Activated naive CD8-positive, alpha-beta T cell treated with anti-CD3 and anti-CD28 coated beads, Interleukin-2, amount 50 U/mL, for 24 hours (primary cell): ENCODE measurements around the gene DPP9.

Experiments used
- ATAC-seq: fragments of 150-1000 bp; cut with Tn5 transposase; one replicate; pipeline ENCODE4 v1.10.0; 2021
- DNase-seq: peaks from one replicate; pipeline ENCODE4 v3.0.0; 2021
- H3K27ac Mint-ChIP-seq: one replicate; pipeline ENCODE4 v1.8.0; 2021; ENCODE audit warnings: mild to moderate bottlenecking, mixed read lengths
- H3K27me3 Mint-ChIP-seq: one replicate; pipeline ENCODE4 v1.8.0; 2021; ENCODE audit warnings: mixed read lengths
- H3K36me3 Mint-ChIP-seq: one replicate; pipeline ENCODE4 v1.8.0; 2021; ENCODE audit warnings: low read depth, mixed read lengths
- H3K4me1 Mint-ChIP-seq: one replicate; pipeline ENCODE4 v1.8.0; 2021; ENCODE audit warnings: mixed read lengths
- H3K4me3 Mint-ChIP-seq: one replicate; pipeline ENCODE4 v1.8.0; 2021; ENCODE audit warnings: mild to moderate bottlenecking, moderate library complexity, mixed read lengths
- H3K9me3 Mint-ChIP-seq: one replicate; pipeline ENCODE4 v1.8.0; 2021; ENCODE audit warnings: mixed read lengths

The DPP9 gene

GRCh38 chr19:4638317-4638716, 85.3 kb downstream of the DPP9 start:
- Mint-ChIP-seq H3K36me3 (no peaks in the 10 kb centered on the region), H3K9me3 (no peaks in the 10 kb centered on the region), H3K27ac (no peak overlapping the region), H3K27me3 (no peaks in the 10 kb centered on the region), H3K4me3 (no peak overlapping the region), H3K4me1 (peaks cover 40% of the 10 kb centered on the region)
- peak; percentile 20 for DNase-seq
- no peak for ATAC-seq

GRCh38 chr19:4636761-4637160, 86.9 kb downstream of the DPP9 start:
- Mint-ChIP-seq H3K4me1 (peaks cover 41% of the 10 kb centered on the region), H3K36me3 (no peaks in the 10 kb centered on the region), H3K4me3 (no peak overlapping the region), H3K27ac (no peak overlapping the region), H3K9me3 (no peaks in the 10 kb centered on the region), H3K27me3 (no peaks in the 10 kb centered on the region)
- DNase-seq (no peak), ATAC-seq (no peak)

GRCh38 chr19:4636151-4636717, 87.4 kb downstream of the DPP9 start:
- Mint-ChIP-seq H3K9me3 (no peaks in the 10 kb centered on the region), H3K27me3 (no peaks in the 10 kb centered on the region), H3K4me1 (peaks cover 39% of the 10 kb centered on the region), H3K4me3 (peak overlapping the region; percentile 32), H3K27ac (no peak overlapping the region), H3K36me3 (no peaks in the 10 kb centered on the region)
- peak; percentile 85 for DNase-seq
- ATAC-seq, result peak; percentile 16

GRCh38 chr19:4635754-4636116, 87.9 kb downstream of the DPP9 start:
- H3K27me3 Mint-ChIP-seq, result no peaks in the 10 kb centered on the region
- DNase-seq (no peak), ATAC-seq (no peak)
- H3K9me3 Mint-ChIP-seq, result no peaks in the 10 kb centered on the region
- no peaks in the 10 kb centered on the region for H3K36me3 Mint-ChIP-seq
- peaks cover 37% of the 10 kb centered on the region for H3K4me1 Mint-ChIP-seq
- H3K4me3 Mint-ChIP-seq, result peak overlapping the region; percentile 32
- H3K27ac Mint-ChIP-seq, result no peak overlapping the region

GRCh38 chr19:4633140-4633967, 90.3 kb downstream of the DPP9 start:
- Mint-ChIP-seq H3K4me3 (no peak overlapping the region), H3K36me3 (no peaks in the 10 kb centered on the region), H3K4me1 (peaks cover 23% of the 10 kb centered on the region), H3K27me3 (no peaks in the 10 kb centered on the region), H3K9me3 (no peaks in the 10 kb centered on the region), H3K27ac (no peak overlapping the region)
- peak; percentile 66 for DNase-seq
- peak; percentile 61 for ATAC-seq
